COLO668 (cell line): Measurements from ENCODE around the gene FAM13A.
"Not testable (repeated sequence)": the region's sequence is repeated elsewhere in the genome, so short reads cannot be mapped to it uniquely, and the experiment has no call there.

Source experiments
- DNase-seq: peaks from one replicate; lab custom pipeline; 2025; ENCODE audit not compliant: unreplicated experiment; lab: John Stamatoyannopoulos, UW

The FAM13A gene

GRCh38 chr4:89056953-89057398, at the start of gene FAM13A:
TSS of gene FAM13A (minus strand) at chr4:89057185. CDS start at chr4:89056964, 221 bp downstream.
- no peak for DNase-seq

GRCh38 chr4:89105726-89106125, 48.7 kb upstream of the FAM13A start:
- DNase-seq, result no peak

- DNase-seq, result no peak
Observed at GRCh38 chr4:89101256-89102161, 44.5 kb upstream of the FAM13A start.

GRCh38 chr4:89100853-89101252, 43.9 kb upstream of the FAM13A start:
- no peak for DNase-seq

- no peak for DNase-seq
Observed at GRCh38 chr4:89099471-89099870, 42.5 kb upstream of the FAM13A start.

- no peak for DNase-seq
Observed at GRCh38 chr4:89099034-89099433, 42.0 kb upstream of the FAM13A start.

- DNase-seq, result no peak
Observed at GRCh38 chr4:89078300-89078699, 21.3 kb upstream of the FAM13A start.

- no peak for DNase-seq
Observed at GRCh38 chr4:89077761-89078160, 20.8 kb upstream of the FAM13A start.

GRCh38 chr4:89072921-89073320, 15.9 kb upstream of the FAM13A start:
- DNase-seq, result peak; percentile 61

GRCh38 chr4:89071311-89071710, 14.3 kb upstream of the FAM13A start:
- DNase-seq, result no peak

- DNase-seq, result no peak
Observed at GRCh38 chr4:89070041-89070440, 13.1 kb upstream of the FAM13A start.

GRCh38 chr4:89069481-89069880, 12.5 kb upstream of the FAM13A start:
- DNase-seq, result no peak

GRCh38 chr4:89067417-89067816, 10.4 kb upstream of the FAM13A start:
- DNase-seq, result no peak

GRCh38 chr4:89064848-89065247, 7.9 kb upstream of the FAM13A start:
- no peak for DNase-seq

- DNase-seq, result not testable (repeated sequence)
Observed at GRCh38 chr4:89057844-89058243, 859 bp upstream of the FAM13A start.

GRCh38 chr4:89056292-89056952, 563 bp downstream of the FAM13A start:
- DNase-seq, result no peak

- no peak for DNase-seq
Observed at GRCh38 chr4:89055157-89056080, 1.6 kb downstream of the FAM13A start.

- no peak for DNase-seq
Observed at GRCh38 chr4:89054627-89055026, 2.4 kb downstream of the FAM13A start.

GRCh38 chr4:89049853-89050252, 7.1 kb downstream of the FAM13A start:
- no peak for DNase-seq

- DNase-seq, result no peak
Observed at GRCh38 chr4:89048906-89049601, 7.9 kb downstream of the FAM13A start.
